Measurements from ENCODE around the gene ANGEL2.
A peak's percentile ranks its signal among the peaks of the same experiment; 100 is the strongest.
"Not testable (repeated sequence)": the region's sequence is repeated elsewhere in the genome, so short reads cannot be mapped to it uniquely, and the experiment has no call there.

The ANGEL2 gene

GRCh38 chr1:213015099-213016050, at the start of gene ANGEL2:
Gene ANGEL2 (minus strand): TSS chr1:213015867. CDS start chr1:213015671, 196 bp downstream.
- DNase-seq (ENCODE audit: low spot score) = peak; percentile 75

GRCh38 chr1:213061263-213061662, 45.6 kb upstream of the ANGEL2 start:
- DNase-seq (ENCODE audit: low spot score) = no peak

- no peak for DNase-seq (ENCODE audit: low spot score)
Observed at GRCh38 chr1:213060836-213061235, 45.2 kb upstream of the ANGEL2 start.

- no peak for DNase-seq (ENCODE audit: low spot score)
Observed at GRCh38 chr1:213057264-213058059, 41.8 kb upstream of the ANGEL2 start.

- no peak for DNase-seq (ENCODE audit: low spot score)
Observed at GRCh38 chr1:213055767-213056166, 40.1 kb upstream of the ANGEL2 start.

GRCh38 chr1:213054733-213055591, 39.3 kb upstream of the ANGEL2 start:
- no peak for DNase-seq (ENCODE audit: low spot score)

GRCh38 chr1:213054142-213054541, 38.5 kb upstream of the ANGEL2 start:
- no peak for DNase-seq (ENCODE audit: low spot score)

GRCh38 chr1:213053455-213053854, 37.8 kb upstream of the ANGEL2 start:
- DNase-seq (ENCODE audit: low spot score) = no peak

- no peak for DNase-seq (ENCODE audit: low spot score)
Observed at GRCh38 chr1:213051881-213052202, 36.2 kb upstream of the ANGEL2 start.

- DNase-seq (ENCODE audit: low spot score) = peak; percentile 69
Observed at GRCh38 chr1:213051127-213051880, 35.6 kb upstream of the ANGEL2 start, which contains the start of gene RPS6KC1. Gene RPS6KC1 (plus strand): TSS chr1:213051241. CDS start chr1:213051405, 164 bp downstream.

- DNase-seq (ENCODE audit: low spot score) = no peak
Observed at GRCh38 chr1:213050745-213051126, 35.1 kb upstream of the ANGEL2 start.

GRCh38 chr1:213049232-213049631, 33.6 kb upstream of the ANGEL2 start:
- DNase-seq (ENCODE audit: low spot score) = no peak

GRCh38 chr1:213045321-213046226, 29.9 kb upstream of the ANGEL2 start:
- DNase-seq (ENCODE audit: low spot score) = not testable (repeated sequence)

GRCh38 chr1:213041443-213041842, 25.8 kb upstream of the ANGEL2 start:
- DNase-seq (ENCODE audit: low spot score) = no peak

- no peak for DNase-seq (ENCODE audit: low spot score)
Observed at GRCh38 chr1:213035573-213035972, 19.9 kb upstream of the ANGEL2 start.

GRCh38 chr1:213034713-213035112, 19.0 kb upstream of the ANGEL2 start:
- no peak for DNase-seq (ENCODE audit: low spot score)

- no peak for DNase-seq (ENCODE audit: low spot score)
Observed at GRCh38 chr1:213032651-213033050, 17.0 kb upstream of the ANGEL2 start.

GRCh38 chr1:213027024-213027423, 11.4 kb upstream of the ANGEL2 start:
- not testable (repeated sequence) for DNase-seq (ENCODE audit: low spot score)

- no peak for DNase-seq (ENCODE audit: low spot score)
Observed at GRCh38 chr1:213020016-213020415, 4.3 kb upstream of the ANGEL2 start.

GRCh38 chr1:213019450-213019849, 3.8 kb upstream of the ANGEL2 start:
- no peak for DNase-seq (ENCODE audit: low spot score)
